Tibial artery (tissue), 4 donors: ENCODE measurements around the gene STK32C.

Source experiments
- DNase-seq, 2 donors: peaks; one replicate each; pipeline ENCODE4 v3.0.0-alpha.2; 2019
- H3K27ac ChIP-seq, 2 donors: fragments of 200-600 bp; sonication (generic) in 1 of 2; 1 replicate in 1 of 2; 2 replicates in 1 of 2; pipeline ENCODE4 v1.5.1; 2018 to 2019; ENCODE audit warnings: mild to moderate bottlenecking in 1 of 2
- H3K27me3 ChIP-seq, 2 donors: fragments of 200-600 bp; sonication (generic) in 1 of 2; one replicate each; pipeline versions ENCODE4 v1.5.1 to v1.6.0; 2016 to 2019
- H3K36me3 ChIP-seq, 3 donors: fragments of 200-600 bp; sonication (generic) in 2 of 3; one replicate each; pipeline ENCODE4 v1.5.1; 2016 to 2019; ENCODE audit warnings: mild to moderate bottlenecking in 2 of 3
- H3K4me1 ChIP-seq, 4 donors: fragments of 200-600 bp; sonication (generic) in 2 of 4; 1 replicate in 3 of 4; 2 replicates in 1 of 4; pipeline ENCODE4 v1.5.1; 2016 to 2019
- H3K4me3 ChIP-seq, 2 donors: fragments of 200-600 bp; sonication (generic) in 1 of 2; 1 replicate in 1 of 2; 2 replicates in 1 of 2; pipeline ENCODE4 v1.5.1; 2018 to 2019; ENCODE audit warnings: mild to moderate bottlenecking in 2 of 2
- H3K9me3 ChIP-seq, 3 donors: fragments of 200-600 bp; sonication (generic) in 1 of 3; one replicate each; pipeline ENCODE4 v1.5.1; 2016 to 2019
- CTCF ChIP-seq, 2 experiments: fragments of 200-600 bp in 1 of 2; fragments of 450-650 bp in 1 of 2; IDR thresholded peaks; one replicate each; pipeline ENCODE4 v1.5.1; 2017 to 2019; ENCODE audit warnings: antibody characterized with exemption in 2 of 2, mild to moderate bottlenecking in 1 of 2, moderate library complexity in 1 of 2
- intact Hi-C: fragments of 100-400 bp; cut with DNase I; formaldehyde crosslinking; loops from one replicate; pipeline ENCODE4 v1.15.0; 2023; ENCODE audit warnings: low total_unique reads

Gene STK32C

GRCh38 chr10:132186488-132187429, 121.0 kb downstream of the STK32C start, which contains the start of gene DPYSL4:
Gene DPYSL4, plus strand, starts transcription at chr10:132186948. Its CDS starts 116 bp downstream, at chr10:132187064.
- Histone ChIP-seq H3K9me3 (no peaks in the 10 kb centered on the region), H3K4me3 (peak within 1 kb of the TSS; percentile 24 to 48), H3K4me1 (peaks cover 6 to 29% (median 24%) of the 10 kb centered on the region in 4 donors), H3K27ac (no peak within 1 kb of the TSS), H3K36me3 (no peaks in the 10 kb centered on the region), H3K27me3 (peaks cover 0 to 74% of the 10 kb centered on the region in 2 donors)
- no peak for DNase-seq
- no peak for TF ChIP-seq CTCF (IDR thresholded peaks at IDR 0.05)
- intact Hi-C loops, result no loop called here

GRCh38 chr10:132185601-132186487, 121.9 kb downstream of the STK32C start:
- no peak for TF ChIP-seq CTCF (IDR thresholded peaks at IDR 0.05)
- Histone ChIP-seq H3K4me1 (peaks cover 6 to 29% (median 24%) of the 10 kb centered on the region in 4 donors), H3K27ac (no peak overlapping the region), H3K27me3 (peaks cover 0 to 77% of the 10 kb centered on the region in 2 donors), H3K36me3 (no peaks in the 10 kb centered on the region), H3K4me3 (peak overlapping the region; percentile 24 to 48), H3K9me3 (no peaks in the 10 kb centered on the region)
- intact Hi-C loops, result no loop called here
- no peak for DNase-seq

GRCh38 chr10:132184816-132185593, 122.7 kb downstream of the STK32C start:
- Histone ChIP-seq H3K27ac (no peak overlapping the region), H3K4me3 (no peak overlapping the region), H3K27me3 (peaks cover 0 to 72% of the 10 kb centered on the region in 2 donors), H3K4me1 (peaks cover 6 to 29% (median 24%) of the 10 kb centered on the region in 4 donors), H3K9me3 (no peaks in the 10 kb centered on the region), H3K36me3 (no peaks in the 10 kb centered on the region)
- no peak for TF ChIP-seq CTCF (IDR thresholded peaks at IDR 0.05)
- intact Hi-C loops, result no loop called here
- no peak for DNase-seq

GRCh38 chr10:132183046-132183445, 124.7 kb downstream of the STK32C start:
- DNase-seq, result no peak
- Histone ChIP-seq H3K27ac (no peak overlapping the region), H3K9me3 (no peaks in the 10 kb centered on the region), H3K4me1 (peaks cover 6 to 28% (median 24%) of the 10 kb centered on the region in 4 donors), H3K36me3 (no peaks in the 10 kb centered on the region), H3K27me3 (peaks cover 0 to 72% of the 10 kb centered on the region in 2 donors), H3K4me3 (no peak overlapping the region)
- no peak for TF ChIP-seq CTCF (IDR thresholded peaks at IDR 0.05)
- intact Hi-C loops, result no loop called here

- DNase-seq, result no peak
- H3K27me3 ChIP-seq, result peaks cover 0 to 72% of the 10 kb centered on the region in 2 donors
- H3K27ac ChIP-seq, result no peak overlapping the region
- H3K4me1 ChIP-seq, result peaks cover 6 to 23% (median 21%) of the 10 kb centered on the region in 4 donors
- intact Hi-C loops, result no loop called here
- no peaks in the 10 kb centered on the region for H3K9me3 ChIP-seq
- no peak overlapping the region for H3K4me3 ChIP-seq
- no peak for TF ChIP-seq CTCF (IDR thresholded peaks at IDR 0.05)
- no peaks in the 10 kb centered on the region for H3K36me3 ChIP-seq
These were observed 125.2 kb downstream of the STK32C start for GRCh38 chr10:132182591-132182990.
